AG10803 (cell line): ENCODE results near the gene NFYC.

ENCODE experiments used
- DNase-seq: peaks from one replicate; pipeline ENCODE4 v3.0.0; 2010; ENCODE audit warnings: low read depth
- H3K4me3 ChIP-seq: 2 replicates; pipeline ENCODE4 v1.5.1; 2011; ENCODE audit warnings: mild to moderate bottlenecking, low read length, control low read depth
- CTCF ChIP-seq: conservative IDR thresholded peaks from 2 replicates; pipeline ENCODE4 v1.5.1; 2011; ENCODE audit warnings: mild to moderate bottlenecking, low read length, control low read depth, inconsistent platforms

NFYC gene

GRCh38 chr1:40806240-40806639, 114.7 kb downstream of the NFYC start:
- TF ChIP-seq CTCF, result no peak
- DNase-seq, result no peak
- H3K4me3 ChIP-seq, result no peak overlapping the region

- no peak for DNase-seq
- TF ChIP-seq CTCF, result no peak
- H3K4me3 ChIP-seq, result no peak overlapping the region
These were observed 115.5 kb downstream of the NFYC start for GRCh38 chr1:40806731-40807695.

GRCh38 chr1:40808002-40808401, 116.5 kb downstream of the NFYC start:
- no peak overlapping the region for H3K4me3 ChIP-seq
- TF ChIP-seq CTCF, result no peak
- no peak for DNase-seq

GRCh38 chr1:40808444-40808843, 116.9 kb downstream of the NFYC start:
- no peak for DNase-seq
- TF ChIP-seq CTCF, result no peak

GRCh38 chr1:40808909-40809308, 117.4 kb downstream of the NFYC start:
- no peak for DNase-seq
- H3K4me3 ChIP-seq, result no peak overlapping the region
- no peak for TF ChIP-seq CTCF

More at GRCh38 chr1:40808444-40808843, 116.9 kb downstream of the NFYC start:
- no peak overlapping the region for H3K4me3 ChIP-seq

GRCh38 chr1:40810927-40811326, 119.4 kb downstream of the NFYC start:
- DNase-seq, result no peak
- H3K4me3 ChIP-seq, result no peak overlapping the region
- TF ChIP-seq CTCF, result no peak

- no peak for TF ChIP-seq CTCF
- no peak overlapping the region for H3K4me3 ChIP-seq
- DNase-seq, result no peak
These were observed 123.9 kb downstream of the NFYC start for GRCh38 chr1:40815420-40815819.
